K562 (cell line): ENCODE data around the gene PYGM.

ENCODE experiments used
- BRD4 ChIP-seq: fragments of 200-600 bp; sonication (generic); IDR thresholded peaks from 2 replicates; pipeline ENCODE4 v1.6.1; 2017; ENCODE audit warnings: inconsistent platforms
- CTCF ChIP-seq, 3 experiments: IDR thresholded peaks in 2 of 3; conservative IDR thresholded peaks in 1 of 3; 2 replicates each; pipeline ENCODE4 v1.5.1; 2011 to 2012; ENCODE audit warnings: low read length in 3 of 3, mild to moderate bottlenecking in 3 of 3, control low read depth in 2 of 3, improper control_type of control experiment in 1 of 3, inconsistent platforms in 1 of 3, low read depth in 1 of 3, mixed read lengths in 1 of 3, moderate library complexity in 1 of 3; ENCODE audit not compliant: insufficient read depth in 2 of 3
- EZH2 ChIP-seq: IDR thresholded peaks from 2 replicates; pipeline ENCODE4 v1.6.1; 2012; ENCODE audit warnings: low read depth, mild to moderate bottlenecking, inconsistent platforms, low read length, borderline replicate concordance
- MGA ChIP-seq: fragments of 450-650 bp; IDR thresholded peaks from 2 replicates; pipeline ENCODE4 v1.6.1; 2016; ENCODE audit warnings: mild to moderate bottlenecking, moderate library complexity
- MXI1 ChIP-seq: IDR thresholded peaks from 2 replicates; pipeline ENCODE4 v1.6.1; 2011; ENCODE audit warnings: low read depth, mild to moderate bottlenecking, improper control_type of control experiment, low read length
- PHF21A ChIP-seq: fragments of 450-650 bp; IDR thresholded peaks from 2 replicates; pipeline ENCODE4 v1.6.1; 2017; ENCODE audit warnings: low read depth, borderline replicate concordance
- ZNF174 ChIP-seq: fragments of 250-450 bp; sonication (Bioruptor Pico); IDR thresholded peaks from 2 replicates; pipeline ENCODE4 v1.4.0; 2020; ENCODE audit warnings: mild to moderate bottlenecking

GRCh38 chr11:64765851-64766665, 6.3 kb upstream of the PYGM start:
- TF ChIP-seq ZNF174 (CRISPR knock-in tag): no peak
- no peak for TF ChIP-seq BRD4
- TF ChIP-seq EZH2: no peak
- TF ChIP-seq MXI1: no peak
- TF ChIP-seq CTCF (IDR thresholded peaks at IDR 0.05 in 2 of 3, conservative IDR thresholded peaks at IDR 0.05 in 1 of 3; ENCODE audit: insufficient read depth in 2 of 3, low read depth in 1 of 3, low read length in 3 of 3): no peak
- TF ChIP-seq MGA: no peak
- no peak for TF ChIP-seq PHF21A
